C4-2B (cell line): ENCODE data around the gene CNOT3.

Experiments
- CTCF ChIP-seq: fragments of 450-650 bp; conservative IDR thresholded peaks from 2 replicates; pipeline ENCODE4 v1.5.1; 2017; ENCODE audit warnings: mild to moderate bottlenecking
- ZFX ChIP-seq: fragments of 450-650 bp; IDR thresholded peaks from 2 replicates; pipeline ENCODE4 v1.6.1; 2017

- TF ChIP-seq CTCF (no peak; the same call in 1 of the 2 replicates), ZFX (no peak)
These were observed 35.8 kb downstream of the CNOT3 start for GRCh38 chr19:54173359-54173699.
